Fibroblast of lung (primary cell): ENCODE measurements around the gene PDCD1LG2. TPM values are rescaled to one million over a fixed set of nuclear protein-coding genes. Genes with fewer than 3 reads are reported as not detected.
A peak's percentile ranks its signal among the peaks of the same experiment; 100 is the strongest.

Experiments
- DNase-seq, 2 donors: peaks; one replicate each; pipeline versions ENCODE4 v3.0.0 to v3.0.0-alpha.2; 2010; ENCODE audit warnings: low read depth in 2 of 2
- H2AFZ ChIP-seq: 2 replicates; pipeline ENCODE4 v1.5.1; 2012; ENCODE audit warnings: low read length, control low read depth, inconsistent platforms
- H3K27ac ChIP-seq: 2 replicates; pipeline ENCODE4 v1.5.1; 2011; ENCODE audit warnings: low read length, control low read depth; ENCODE audit not compliant: insufficient read depth
- H3K27me3 ChIP-seq: 2 replicates; pipeline ENCODE4 v1.5.1; 2011; ENCODE audit warnings: mild to moderate bottlenecking, low read length; ENCODE audit not compliant: control insufficient read depth, insufficient read depth
- H3K36me3 ChIP-seq: 2 replicates; pipeline ENCODE4 v1.5.1; 2011; ENCODE audit warnings: low read length; ENCODE audit not compliant: control insufficient read depth, insufficient read depth
- H3K4me1 ChIP-seq: 2 replicates; pipeline ENCODE4 v1.5.1; 2011; ENCODE audit warnings: low read length; ENCODE audit not compliant: control insufficient read depth, insufficient read depth; ENCODE audit errors: extremely low read depth
- H3K4me2 ChIP-seq: 2 replicates; pipeline ENCODE4 v1.5.1; 2011; ENCODE audit warnings: low read length, control low read depth; ENCODE audit not compliant: insufficient read depth; ENCODE audit errors: extremely low read depth
- H3K4me3 ChIP-seq, 4 experiments: fragments of 200-600 bp in 1 of 4; sonication (generic) in 1 of 4; replicated peaks in 1 of 4; 2 replicates each; pipeline ENCODE4 v1.5.1; 2011 to 2016; ENCODE audit warnings: low read length in 4 of 4, low read depth in 3 of 4, mild to moderate bottlenecking in 3 of 4, control low read depth in 2 of 4, inconsistent platforms in 1 of 4, mixed read lengths in 1 of 4; ENCODE audit not compliant: insufficient read depth in 1 of 4; ENCODE audit errors: control extremely low read depth in 1 of 4
- H3K79me2 ChIP-seq: 2 replicates; pipeline ENCODE4 v1.5.1; 2012; ENCODE audit warnings: mild to moderate bottlenecking, low read length, inconsistent platforms; ENCODE audit not compliant: control insufficient read depth, insufficient read depth
- H3K9ac ChIP-seq: 2 replicates; pipeline ENCODE4 v1.5.1; 2011; ENCODE audit warnings: mild to moderate bottlenecking, low read length, control low read depth; ENCODE audit not compliant: insufficient read depth
- H3K9me3 ChIP-seq: 2 replicates; pipeline ENCODE4 v1.5.1; 2012; ENCODE audit warnings: low read depth, low read length; ENCODE audit not compliant: control insufficient read depth, insufficient read depth
- H4K20me1 ChIP-seq: 2 replicates; pipeline ENCODE4 v1.5.1; 2011; ENCODE audit warnings: low read length; ENCODE audit not compliant: control insufficient read depth, insufficient read depth; ENCODE audit errors: extremely low read depth
- EZH2 ChIP-seq: IDR thresholded peaks from 2 replicates; pipeline ENCODE4 v1.5.1; 2012; ENCODE audit warnings: low read length, control low read depth, mild to moderate bottlenecking; ENCODE audit errors: missing control alignments
- polyA plus RNA-seq, 2 donors: library from polyadenylated mRNA; depleted of rRNA in 1 of 2; stranded (reverse) in 1 of 2; unstranded in 1 of 2; fragments of >200 nt; gene quantifications; 2 replicates each; pipeline ENCODE4 v1.2.1, GENCODE V29; 2011 to 2012; ENCODE audit warnings: missing spikeins in 1 of 2
- total RNA-seq: library from RNA; depleted of rRNA; stranded (reverse); fragments of >200 nt; gene quantifications from 2 replicates; pipeline ENCODE4 v1.2.1, GENCODE V29; 2014
- TF ChIP-seq, protein P1 (sequence below), 2 donors: IDR thresholded peaks in 1 of 2; conservative IDR thresholded peaks in 1 of 2; 1 replicate in 1 of 2; 2 replicates in 1 of 2; pipeline ENCODE4 v1.5.1; 2011 to 2012; ENCODE audit warnings: low read length in 2 of 2, control low read depth in 1 of 2, inconsistent platforms in 1 of 2, low read depth in 1 of 2, mild to moderate bottlenecking in 1 of 2

The PDCD1LG2 gene
- total and polyA plus RNA-seq, 2 donors (not counting 1 experiment from before 2014, with no cell fraction given): 6.9 to 16.9 TPM

DNA sequence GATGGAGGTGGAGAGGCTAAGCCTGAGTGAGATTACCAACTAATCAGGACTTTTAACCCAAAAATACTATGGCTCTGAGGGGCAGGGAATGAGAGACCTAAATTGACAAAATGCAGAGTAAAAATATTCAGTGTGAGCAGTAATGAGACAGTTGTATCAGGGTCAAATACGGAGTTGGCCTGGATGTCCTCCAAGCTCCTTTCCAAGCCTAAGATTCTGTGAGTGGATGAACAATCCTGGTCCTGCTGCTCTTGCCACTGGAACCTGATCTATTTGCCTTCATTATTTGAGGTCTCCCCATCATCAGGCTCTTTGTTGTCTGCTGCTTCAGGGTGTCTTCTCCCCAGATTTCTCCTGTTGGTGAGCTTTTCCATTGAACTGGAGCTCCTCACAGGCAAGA lies 1.1 kb downstream of the PDCD1LG2 start:
- peak; percentile 5 to 29 for DNase-seq
- Histone ChIP-seq H3K9me3 (no peaks in the 10 kb centered on the region), H3K27ac (peak overlapping the region; percentile 98), H3K4me1 (peaks cover 13% of the 10 kb centered on the region), H3K9ac (no peak overlapping the region), H3K79me2 (peaks cover 22% of the 10 kb centered on the region), H4K20me1 (no peaks in the 10 kb centered on the region), H3K36me3 (no peaks in the 10 kb centered on the region), H3K4me2 (peak overlapping the region; percentile 96), H2AFZ (no peak overlapping the region), H3K4me3 (peak overlapping the region; percentile 62 to 68 (median 65)), H3K27me3 (no peaks in the 10 kb centered on the region)
- TF ChIP-seq, protein P1, sequence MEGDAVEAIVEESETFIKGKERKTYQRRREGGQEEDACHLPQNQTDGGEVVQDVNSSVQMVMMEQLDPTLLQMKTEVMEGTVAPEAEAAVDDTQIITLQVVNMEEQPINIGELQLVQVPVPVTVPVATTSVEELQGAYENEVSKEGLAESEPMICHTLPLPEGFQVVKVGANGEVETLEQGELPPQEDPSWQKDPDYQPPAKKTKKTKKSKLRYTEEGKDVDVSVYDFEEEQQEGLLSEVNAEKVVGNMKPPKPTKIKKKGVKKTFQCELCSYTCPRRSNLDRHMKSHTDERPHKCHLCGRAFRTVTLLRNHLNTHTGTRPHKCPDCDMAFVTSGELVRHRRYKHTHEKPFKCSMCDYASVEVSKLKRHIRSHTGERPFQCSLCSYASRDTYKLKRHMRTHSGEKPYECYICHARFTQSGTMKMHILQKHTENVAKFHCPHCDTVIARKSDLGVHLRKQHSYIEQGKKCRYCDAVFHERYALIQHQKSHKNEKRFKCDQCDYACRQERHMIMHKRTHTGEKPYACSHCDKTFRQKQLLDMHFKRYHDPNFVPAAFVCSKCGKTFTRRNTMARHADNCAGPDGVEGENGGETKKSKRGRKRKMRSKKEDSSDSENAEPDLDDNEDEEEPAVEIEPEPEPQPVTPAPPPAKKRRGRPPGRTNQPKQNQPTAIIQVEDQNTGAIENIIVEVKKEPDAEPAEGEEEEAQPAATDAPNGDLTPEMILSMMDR (conservative IDR thresholded peaks at IDR 0.05 in 1 of 2, IDR thresholded peaks at IDR 0.05 in 1 of 2; ENCODE audit: low read depth in 1 of 2, low read length in 2 of 2): no peak
- no peak for TF ChIP-seq EZH2

DNA sequence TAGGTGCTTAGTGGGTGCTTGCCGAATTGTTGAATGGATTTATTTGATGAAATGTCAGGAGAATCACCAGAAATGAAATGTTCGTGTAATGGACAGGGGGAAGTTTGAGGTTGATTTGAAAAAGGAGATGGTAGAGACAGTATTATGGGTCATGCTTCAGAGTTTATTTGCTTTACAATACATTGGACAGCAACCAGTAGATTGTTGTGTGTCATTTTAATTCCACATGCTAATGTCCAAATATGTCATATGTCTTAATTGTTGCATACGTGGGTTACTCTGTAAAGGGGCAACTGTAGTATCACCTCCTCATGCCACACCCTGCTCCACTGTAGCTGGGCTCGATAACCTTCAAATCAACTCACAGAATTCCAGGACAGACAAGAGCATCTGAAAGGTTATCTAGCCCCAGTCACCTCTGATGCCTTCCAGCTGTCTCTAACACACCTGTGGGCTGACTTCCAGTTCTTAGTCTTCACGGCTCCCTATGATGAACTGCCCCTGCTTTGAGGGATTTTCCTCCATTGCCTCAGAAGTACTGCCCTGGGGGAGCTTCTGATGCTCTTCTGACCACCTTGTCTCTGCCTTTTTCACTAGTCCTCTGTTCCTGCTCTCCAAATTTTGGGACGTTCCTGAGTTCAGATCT lies 1.7 kb downstream of the PDCD1LG2 start:
- H3K79me2 ChIP-seq: peaks cover 22% of the 10 kb centered on the region
- DNase-seq: peak in 1 of 2 donors; percentile 11

DNA sequence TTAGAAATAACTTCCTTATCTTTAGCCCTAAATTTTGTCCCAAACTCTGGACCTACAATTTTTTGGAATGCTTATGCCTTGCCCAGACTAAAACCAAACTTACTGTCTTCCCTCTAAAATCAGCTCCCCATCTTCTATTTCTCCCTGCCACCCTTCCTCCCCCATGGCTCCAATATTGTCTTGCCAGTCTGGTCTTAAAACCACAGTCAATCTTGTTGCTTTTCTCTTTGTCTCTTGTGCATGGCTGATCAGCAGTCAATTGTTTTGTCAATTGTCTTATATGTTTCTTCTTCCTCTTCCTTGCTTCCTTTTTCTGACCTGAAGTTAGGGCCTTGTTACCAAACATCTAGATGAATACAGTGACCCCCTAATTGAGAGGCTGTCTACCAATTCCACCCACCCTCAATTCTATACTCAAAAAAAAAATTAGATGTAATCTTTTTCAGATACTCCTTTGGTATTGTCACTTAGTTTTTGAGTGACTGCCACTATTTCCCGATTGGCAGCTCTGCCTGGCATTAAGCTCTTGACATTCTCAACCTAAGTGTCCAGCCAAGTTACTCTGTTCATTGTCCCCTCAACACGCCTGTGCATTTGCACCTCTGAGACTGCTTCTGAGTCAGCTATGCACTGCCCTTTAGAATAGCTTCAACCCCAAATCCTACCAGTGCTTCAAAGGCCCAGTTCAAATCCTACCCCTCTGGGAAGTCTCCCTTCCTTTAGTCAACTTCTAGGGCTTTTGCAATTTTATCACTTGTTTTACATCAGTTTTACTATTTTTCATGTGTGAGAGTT lies 2.5 kb downstream of the PDCD1LG2 start:
- Histone ChIP-seq H3K9me3 (no peaks in the 10 kb centered on the region), H3K36me3 (no peaks in the 10 kb centered on the region), H3K4me2 (peak overlapping the region; percentile 40), H3K4me1 (peaks cover 13% of the 10 kb centered on the region), H3K79me2 (peaks cover 22% of the 10 kb centered on the region), H2AFZ (no peak overlapping the region), H3K9ac (no peak overlapping the region), H3K27me3 (no peaks in the 10 kb centered on the region), H4K20me1 (no peaks in the 10 kb centered on the region), H3K4me3 (peak overlapping the region in 2 of 4 experiments; percentile 19 to 64), H3K27ac (no peak overlapping the region)
- no peak for TF ChIP-seq EZH2
- TF ChIP-seq, protein P1 (conservative IDR thresholded peaks at IDR 0.05 in 1 of 2, IDR thresholded peaks at IDR 0.05 in 1 of 2; ENCODE audit: low read depth in 1 of 2, low read length in 2 of 2): no peak
- no peak for DNase-seq

More for the DNA sequence above, 1.7 kb downstream of the PDCD1LG2 start:
- Histone ChIP-seq H3K4me3 (peak overlapping the region; percentile 27 to 68 (median 63)), H3K36me3 (no peaks in the 10 kb centered on the region), H4K20me1 (no peaks in the 10 kb centered on the region), H3K9ac (no peak overlapping the region), H2AFZ (no peak overlapping the region), H3K27ac (peak overlapping the region; percentile 98), H3K27me3 (no peaks in the 10 kb centered on the region), H3K4me1 (peaks cover 13% of the 10 kb centered on the region), H3K4me2 (peak overlapping the region; percentile 96), H3K9me3 (no peaks in the 10 kb centered on the region)
- TF ChIP-seq, protein P1 (conservative IDR thresholded peaks at IDR 0.05 in 1 of 2, IDR thresholded peaks at IDR 0.05 in 1 of 2; ENCODE audit: low read depth in 1 of 2, low read length in 2 of 2): no peak
- no peak for TF ChIP-seq EZH2
